HG03571 (cell line): ENCODE results near the gene COPG1.
"Not testable (repeated sequence)": the region's sequence is repeated elsewhere in the genome, so short reads cannot be mapped to it uniquely, and the experiment has no call there.

Experiments used
- ATAC-seq: cut with Tn5 transposase; IDR thresholded peaks from one replicate; pipeline ENCODE4 v1.9.1; 2021; ENCODE audit not compliant: unreplicated experiment

COPG1 gene

GRCh38 chr3:129239991-129240390, 9.4 kb upstream of the COPG1 start:
- ATAC-seq: no peak

GRCh38 chr3:129240436-129240835, 9.0 kb upstream of the COPG1 start:
- ATAC-seq: no peak

GRCh38 chr3:129245141-129245540, 4.3 kb upstream of the COPG1 start:
- no peak for ATAC-seq

- ATAC-seq: not testable (repeated sequence)
Measured at GRCh38 chr3:129245641-129246306, 3.6 kb upstream of the COPG1 start.

- ATAC-seq: no peak
Measured at GRCh38 chr3:129246636-129247035, 2.8 kb upstream of the COPG1 start.

GRCh38 chr3:129248286-129248979, 973 bp upstream of the COPG1 start:
- ATAC-seq: no peak

GRCh38 chr3:129252748-129253147, 3.3 kb downstream of the COPG1 start:
- ATAC-seq: no peak

- ATAC-seq: no peak
Measured at GRCh38 chr3:129254536-129255230, 5.3 kb downstream of the COPG1 start.

GRCh38 chr3:129256270-129256669, 6.9 kb downstream of the COPG1 start:
- ATAC-seq: no peak

- ATAC-seq: no peak
Measured at GRCh38 chr3:129257609-129258008, 8.2 kb downstream of the COPG1 start.

GRCh38 chr3:129259612-129260477, 10.4 kb downstream of the COPG1 start:
- ATAC-seq: no peak

GRCh38 chr3:129260606-129261005, 11.2 kb downstream of the COPG1 start:
- no peak for ATAC-seq

- no peak for ATAC-seq
Measured at GRCh38 chr3:129261894-129262293, 12.5 kb downstream of the COPG1 start.

GRCh38 chr3:129263161-129263910, 13.9 kb downstream of the COPG1 start:
- no peak for ATAC-seq

GRCh38 chr3:129264994-129265393, 15.6 kb downstream of the COPG1 start:
- not testable (repeated sequence) for ATAC-seq

GRCh38 chr3:129266651-129267050, 17.2 kb downstream of the COPG1 start:
- no peak for ATAC-seq

- ATAC-seq: no peak
Measured at GRCh38 chr3:129268396-129268795, 19.0 kb downstream of the COPG1 start.

GRCh38 chr3:129271674-129272073, 22.3 kb downstream of the COPG1 start:
- no peak for ATAC-seq

- peak; percentile 76 for ATAC-seq
Measured at GRCh38 chr3:129276385-129276784, 27.0 kb downstream of the COPG1 start.

- ATAC-seq: no peak
Measured at GRCh38 chr3:129277829-129278271, 28.4 kb downstream of the COPG1 start.
